A549 (cell line): ENCODE results near the gene NEK9.

Experiments used
- CTCF ChIP-seq: fragments of >200 bp; sonication (Bioruptor Twin); formaldehyde crosslinking; IDR thresholded peaks from 3 replicates; pipeline ENCODE4 v1.5.1; 2016
- EHF ChIP-seq: fragments of 250-450 bp; sonication (Bioruptor Pico); IDR thresholded peaks from 2 replicates; pipeline ENCODE4 v1.5.0; 2020; ENCODE audit warnings: mild to moderate bottlenecking
- EP300 ChIP-seq, 2 experiments: fragments of >200 bp; sonication (Bioruptor Twin); formaldehyde crosslinking; IDR thresholded peaks; 2 replicates in 1 of 2; 3 replicates in 1 of 2; pipeline ENCODE4 v1.6.1; 2016 to 2017
- POLR2A ChIP-seq: IDR thresholded peaks from 2 replicates; pipeline ENCODE4 v1.6.1; 2012; ENCODE audit warnings: mild to moderate bottlenecking, low read length

GRCh38 chr14:75125617-75126016 lies 1.2 kb downstream of the NEK9 start:
- no peak for TF ChIP-seq POLR2A
- TF ChIP-seq CTCF: no peak
- no peak for TF ChIP-seq EHF (CRISPR knock-in tag)
- TF ChIP-seq EP300 (IDR thresholded peaks at IDR 0.05): no peak
